Measurements from ENCODE around the gene MIR17HG.

Gene MIR17HG

GRCh38 chr13:91383836-91384235 lies 36.3 kb downstream of the MIR17HG start:
- Histone ChIP-seq H3K4me3 (ENCODE audit: low read depth, low read length, poor library complexity, severe bottlenecking) (no peak overlapping the region), H3K36me3 (ENCODE audit: insufficient read depth, low read length) (no peaks in the 10 kb centered on the region), H3K27me3 (ENCODE audit: insufficient read depth, low read length) (no peaks in the 10 kb centered on the region; the same call in 1 of the 2 replicates), H4K20me1 (ENCODE audit: insufficient read depth, low read length) (no peaks in the 10 kb centered on the region), H3K9ac (ENCODE audit: low read length) (no peak overlapping the region), H3K9me2 (ENCODE audit: low read depth, low read length) (no peaks in the 10 kb centered on the region), H3K27ac (ENCODE audit: low read depth, low read length, poor library complexity, severe bottlenecking) (no peak overlapping the region), H3K9me3 (ENCODE audit: low read length) (no peaks in the 10 kb centered on the region), H2AFZ (ENCODE audit: low read length) (no peak overlapping the region), H3K4me2 (ENCODE audit: low read length) (no peak overlapping the region), H3K79me2 (ENCODE audit: insufficient read depth, low read length) (no peaks in the 10 kb centered on the region), H3F3A (ENCODE audit: insufficient read depth, low read length) (no peaks in the 10 kb centered on the region), H3K4me1 (ENCODE audit: insufficient read depth, low read length, severe bottlenecking) (no peaks in the 10 kb centered on the region)
- TF ChIP-seq EZH2 (IDR thresholded peaks at IDR 0.05; ENCODE audit: borderline replicate concordance, low read length) = no peak
- no peak for TF ChIP-seq CTCF (IDR thresholded peaks at IDR 0.05; ENCODE audit: low read length)

- H3K27me3 ChIP-seq (ENCODE audit: insufficient read depth, low read length) = no peaks in the 10 kb centered on the region; the same call in 1 of the 2 replicates
- no peaks in the 10 kb centered on the region for H3K9me2 ChIP-seq (ENCODE audit: low read depth, low read length)
- no peaks in the 10 kb centered on the region for H4K20me1 ChIP-seq (ENCODE audit: insufficient read depth, low read length)
- no peak overlapping the region for H3K4me3 ChIP-seq (ENCODE audit: low read depth, low read length, poor library complexity, severe bottlenecking)
- no peaks in the 10 kb centered on the region for H3K4me1 ChIP-seq (ENCODE audit: insufficient read depth, low read length, severe bottlenecking)
- H3K9ac ChIP-seq (ENCODE audit: low read length) = no peak overlapping the region
- no peaks in the 10 kb centered on the region for H3K36me3 ChIP-seq (ENCODE audit: insufficient read depth, low read length)
- no peak overlapping the region for H3K27ac ChIP-seq (ENCODE audit: low read depth, low read length, poor library complexity, severe bottlenecking)
- no peak for TF ChIP-seq EZH2 (IDR thresholded peaks at IDR 0.05; ENCODE audit: borderline replicate concordance, low read length)
- no peak for TF ChIP-seq CTCF (IDR thresholded peaks at IDR 0.05; ENCODE audit: low read length)
- no peak overlapping the region for H3K4me2 ChIP-seq (ENCODE audit: low read length)
- H3K9me3 ChIP-seq (ENCODE audit: low read length) = no peaks in the 10 kb centered on the region
- H3K79me2 ChIP-seq (ENCODE audit: insufficient read depth, low read length) = no peaks in the 10 kb centered on the region
- H2AFZ ChIP-seq (ENCODE audit: low read length) = no peak overlapping the region
- H3F3A ChIP-seq (ENCODE audit: insufficient read depth, low read length) = no peaks in the 10 kb centered on the region
Measured at GRCh38 chr13:91384896-91385295, 37.4 kb downstream of the MIR17HG start.

- no peaks in the 10 kb centered on the region for H3K27me3 ChIP-seq (ENCODE audit: insufficient read depth, low read length)
- H3K27ac ChIP-seq (ENCODE audit: low read depth, low read length, poor library complexity, severe bottlenecking) = no peak overlapping the region
- H4K20me1 ChIP-seq (ENCODE audit: insufficient read depth, low read length) = no peaks in the 10 kb centered on the region
- H2AFZ ChIP-seq (ENCODE audit: low read length) = no peak overlapping the region
- H3K4me2 ChIP-seq (ENCODE audit: low read length) = no peak overlapping the region
- no peaks in the 10 kb centered on the region for H3K4me1 ChIP-seq (ENCODE audit: insufficient read depth, low read length, severe bottlenecking)
- H3K79me2 ChIP-seq (ENCODE audit: insufficient read depth, low read length) = no peaks in the 10 kb centered on the region
- no peak overlapping the region for H3K9ac ChIP-seq (ENCODE audit: low read length)
- no peaks in the 10 kb centered on the region for H3K36me3 ChIP-seq (ENCODE audit: insufficient read depth, low read length)
- H3K9me2 ChIP-seq (ENCODE audit: low read depth, low read length) = no peaks in the 10 kb centered on the region
- no peaks in the 10 kb centered on the region for H3F3A ChIP-seq (ENCODE audit: insufficient read depth, low read length)
- no peaks in the 10 kb centered on the region for H3K9me3 ChIP-seq (ENCODE audit: low read length)
- H3K4me3 ChIP-seq (ENCODE audit: low read depth, low read length, poor library complexity, severe bottlenecking) = no peak overlapping the region
- no peak for TF ChIP-seq CTCF (IDR thresholded peaks at IDR 0.05; ENCODE audit: low read length)
- TF ChIP-seq EZH2 (IDR thresholded peaks at IDR 0.05; ENCODE audit: borderline replicate concordance, low read length) = no peak
Measured at GRCh38 chr13:91389186-91389585, 41.7 kb downstream of the MIR17HG start.

Measured in OCI-LY1 (cell line).